CD14-positive monocyte (primary cell): ENCODE data around the gene TNFRSF9. TPM values are rescaled to one million over a fixed set of nuclear protein-coding genes. Genes with fewer than 3 reads are reported as not detected.

ENCODE experiments used
- DNase-seq, 3 donors: peaks; one replicate each; pipeline ENCODE4 v3.0.0-alpha.2; 2011 to 2022
- H2AFZ ChIP-seq: 2 replicates; pipeline ENCODE4 v1.6.0; 2012; ENCODE audit warnings: mild to moderate bottlenecking, low read depth, low read length, inconsistent platforms; ENCODE audit not compliant: insufficient read depth, poor library complexity, severe bottlenecking
- H3K27ac ChIP-seq, 2 donors: 1 replicate in 1 of 2; 2 replicates in 1 of 2; pipeline ENCODE4 v1.5.1; 2012 to 2013; ENCODE audit warnings: low read length in 2 of 2, control low read depth in 1 of 2, inconsistent platforms in 1 of 2, low read depth in 1 of 2, mild to moderate bottlenecking in 1 of 2
- H3K27me3 ChIP-seq, 2 donors: one replicate each; pipeline versions ENCODE4 v1.6.0 to v1.6.1; 2011 to 2013; ENCODE audit warnings: low read length in 2 of 2; ENCODE audit not compliant: control insufficient read depth in 2 of 2, insufficient read depth in 2 of 2
- H3K36me3 ChIP-seq, 2 donors: replicated peaks in 1 of 2; 1 replicate in 1 of 2; 2 replicates in 1 of 2; pipeline versions ENCODE4 v1.5.1 to v1.6.1; 2012 to 2013; ENCODE audit warnings: low read length in 2 of 2, control low read depth in 1 of 2, inconsistent platforms in 1 of 2, mild to moderate bottlenecking in 1 of 2; ENCODE audit not compliant: insufficient read depth in 2 of 2, control insufficient read depth in 1 of 2
- H3K4me1 ChIP-seq, 2 donors: 1 replicate in 1 of 2; 2 replicates in 1 of 2; pipeline versions ENCODE4 v1.5.1 to v1.6.1; 2012 to 2013; ENCODE audit warnings: low read length in 2 of 2, control low read depth in 1 of 2, inconsistent platforms in 1 of 2, mild to moderate bottlenecking in 1 of 2, moderate library complexity in 1 of 2; ENCODE audit not compliant: insufficient read depth in 2 of 2, control insufficient read depth in 1 of 2
- H3K4me2 ChIP-seq: replicated peaks from 2 replicates; pipeline ENCODE3; 2012; ENCODE audit warnings: low read length, moderate library complexity, mild to moderate bottlenecking; ENCODE audit not compliant: poor library complexity, severe bottlenecking; ENCODE audit errors: extremely low read depth
- H3K4me3 ChIP-seq, 3 experiments: fragments of 200-600 bp in 1 of 3; sonication (generic) in 1 of 3; replicated peaks in 1 of 3; 1 replicate in 2 of 3; 2 replicates in 1 of 3; pipeline ENCODE4 v1.5.1; 2011 to 2013; ENCODE audit warnings: low read length in 3 of 3, mild to moderate bottlenecking in 3 of 3, control low read depth in 2 of 3, low read depth in 2 of 3, inconsistent platforms in 1 of 3, moderate library complexity in 1 of 3
- H3K79me2 ChIP-seq: 2 replicates; pipeline ENCODE4 v1.6.0; 2012; ENCODE audit warnings: mild to moderate bottlenecking, control low read depth, inconsistent platforms, low read length, moderate library complexity; ENCODE audit not compliant: insufficient read depth
- H3K9ac ChIP-seq: 2 replicates; pipeline ENCODE4 v1.6.0; 2017; ENCODE audit warnings: low read length, mild to moderate bottlenecking; ENCODE audit not compliant: insufficient read depth, poor library complexity, severe bottlenecking
- H3K9me3 ChIP-seq, 2 donors: replicated peaks in 1 of 2; 1 replicate in 1 of 2; 2 replicates in 1 of 2; pipeline versions ENCODE4 v1.5.1 to v1.6.1; 2012 to 2013; ENCODE audit warnings: low read length in 2 of 2, control low read depth in 1 of 2; ENCODE audit not compliant: control insufficient read depth in 1 of 2, insufficient read depth in 1 of 2
- H4K20me1 ChIP-seq: 2 replicates; pipeline ENCODE4 v1.6.0; 2012; ENCODE audit warnings: mild to moderate bottlenecking, low read length, control low read depth, moderate library complexity; ENCODE audit not compliant: insufficient read depth
- H3K27ac Mint-ChIP-seq, 7 donors: one replicate each; pipeline ENCODE4 v1.8.0; 2020; ENCODE audit warnings: mild to moderate bottlenecking in 7 of 7, mixed read lengths in 7 of 7, moderate library complexity in 6 of 7, inconsistent platforms in 2 of 7
- H3K27me3 Mint-ChIP-seq, 3 donors: one replicate each; pipeline ENCODE4 v1.8.0; 2021 to 2022; ENCODE audit warnings: low read depth in 3 of 3, mild to moderate bottlenecking in 3 of 3, mixed read lengths in 3 of 3, moderate library complexity in 3 of 3, inconsistent platforms in 1 of 3
- H3K36me3 Mint-ChIP-seq, 2 donors: one replicate each; pipeline ENCODE4 v1.8.0; 2020; ENCODE audit warnings: mixed read lengths in 2 of 2, inconsistent platforms in 1 of 2, mild to moderate bottlenecking in 1 of 2
- H3K4me1 Mint-ChIP-seq: one replicate; pipeline ENCODE4 v1.8.0; 2020; ENCODE audit warnings: mild to moderate bottlenecking, mixed read lengths
- H3K4me3 Mint-ChIP-seq, 2 donors: one replicate each; pipeline ENCODE4 v1.8.0; 2020; ENCODE audit warnings: mild to moderate bottlenecking in 2 of 2, mixed read lengths in 2 of 2, moderate library complexity in 1 of 2
- H3K9me3 Mint-ChIP-seq, 7 donors: one replicate each; pipeline ENCODE4 v1.8.0; 2020 to 2022; ENCODE audit warnings: mixed read lengths in 7 of 7, mild to moderate bottlenecking in 6 of 7, moderate library complexity in 6 of 7, inconsistent platforms in 2 of 7
- CTCF ChIP-seq: fragments of 200-600 bp; IDR thresholded peaks from one replicate; pipeline ENCODE4 v1.8.0; 2022; ENCODE audit warnings: antibody characterized with exemption, mild to moderate bottlenecking
- WGBS: methylation state at CpG from one replicate; pipeline ENCODE4 v1.1.5; 2013; ENCODE audit warnings: missing lambda C conversion rate; ENCODE audit not compliant: insufficient coverage; 5-methylcytosine and 5-hydroxymethylcytosine counted together
- intact Hi-C, 2 donors: fragments of 100-400 bp; cut with micrococcal nuclease; formaldehyde crosslinking; loops; one replicate each; pipeline versions ENCODE4 v1.15.0 to v1.15.1; 2023
- polyA plus RNA-seq, 3 donors: library from polyadenylated mRNA; depleted of rRNA in 1 of 3; unstranded in 2 of 3; stranded (reverse) in 1 of 3; fragments of 300-500 nt in 2 of 3; fragments of >200 nt in 1 of 3; fragmentation: Illumina TruSeq in 2 of 3; gene quantifications; 1 replicate in 2 of 3; 2 replicates in 1 of 3; pipeline ENCODE4 v1.2.3, GENCODE V29; 2012 to 2021

Gene TNFRSF9
- polyA plus RNA-seq, 3 donors: 1.1 to 2.6 (median 2.6) TPM

DNA sequence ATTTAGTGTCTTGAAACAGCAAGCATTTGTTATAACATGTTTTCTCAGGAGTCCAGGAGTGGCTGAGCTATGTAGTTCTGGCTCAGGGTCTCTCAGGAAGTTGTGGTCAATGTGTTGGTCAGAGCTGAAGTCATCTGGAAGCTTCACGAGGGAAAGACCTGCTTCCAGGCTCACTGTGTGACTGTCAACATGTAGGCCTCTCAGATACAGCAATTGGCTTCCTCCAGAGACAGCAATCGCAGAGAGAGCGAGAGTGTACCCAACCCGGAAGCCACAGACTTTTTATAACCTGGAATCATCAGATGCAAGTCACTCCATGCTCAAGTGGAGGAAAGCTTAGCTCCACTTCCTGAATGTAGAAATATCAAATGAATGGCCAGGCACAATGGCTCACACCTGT, 40.9 kb downstream of the TNFRSF9 start:
- peak overlapping the region; percentile 54 for H2AFZ ChIP-seq
- Mint-ChIP-seq H3K27me3 (peaks cover 3 to 9% (median 7%) of the 10 kb centered on the region in 3 donors), H3K9me3 (peaks cover 0 to 3% (median 0%) of the 10 kb centered on the region in 7 donors), H3K27ac (peak overlapping the region in 3 of 7 donors; percentile 31 to 62 (median 52)), H3K36me3 (no peaks in the 10 kb centered on the region), H3K4me3 (no peak overlapping the region), H3K4me1 (peaks cover 17% of the 10 kb centered on the region)
- intact Hi-C loops: loop anchor here (5.0 to 10.0 kb wide), 2 partner anchors 92 to 235 kb away; no protein-coding TSS in a partner anchor
- H3K27me3 ChIP-seq: no peaks in the 10 kb centered on the region
- no peak overlapping the region for H3K9ac ChIP-seq
- peaks cover 5 to 10% of the 10 kb centered on the region in 2 donors for H3K4me1 ChIP-seq
- no peaks in the 10 kb centered on the region for H3K79me2 ChIP-seq
- no peak overlapping the region for H3K27ac ChIP-seq
- no peak overlapping the region for H3K4me2 ChIP-seq
- no peaks in the 10 kb centered on the region for H4K20me1 ChIP-seq
- no peaks in the 10 kb centered on the region for H3K36me3 ChIP-seq
- DNase-seq: peak in 1 of 3 donors; percentile 24
- no peak overlapping the region for H3K4me3 ChIP-seq
- TF ChIP-seq CTCF: no peak
- H3K9me3 ChIP-seq: no peaks in the 10 kb centered on the region
- 6% methylated on average over 4 of the region's 4 CpGs for WGBS

GRCh38 chr1:7898962-7899361, 41.7 kb downstream of the TNFRSF9 start:
- H3K27ac Mint-ChIP-seq: no peak overlapping the region
- peaks cover 5 to 10% of the 10 kb centered on the region in 2 donors for H3K4me1 ChIP-seq
- H4K20me1 ChIP-seq: no peaks in the 10 kb centered on the region
- no peak for TF ChIP-seq CTCF
- no peak overlapping the region for H3K27ac ChIP-seq
- no peaks in the 10 kb centered on the region for H3K36me3 Mint-ChIP-seq
- intact Hi-C loops: loop anchor here in 1 of 2 donors (10.0 kb wide), 1 partner anchor 234 kb away; no protein-coding TSS in a partner anchor
- no peaks in the 10 kb centered on the region for H3K27me3 ChIP-seq
- DNase-seq: no peak
- H3K9me3 Mint-ChIP-seq: peaks cover 0 to 3% (median 0%) of the 10 kb centered on the region in 7 donors
- no peak overlapping the region for H3K9ac ChIP-seq
- H3K4me1 Mint-ChIP-seq: peaks cover 17% of the 10 kb centered on the region
- H3K4me3 ChIP-seq: no peak overlapping the region
- H3K9me3 ChIP-seq: no peaks in the 10 kb centered on the region
- no peak overlapping the region for H2AFZ ChIP-seq
- H3K4me3 Mint-ChIP-seq: no peak overlapping the region
- no peaks in the 10 kb centered on the region for H3K79me2 ChIP-seq
- H3K27me3 Mint-ChIP-seq: peaks cover 2 to 10% (median 7%) of the 10 kb centered on the region in 3 donors
- no peak overlapping the region for H3K4me2 ChIP-seq
- WGBS: 55% methylated on average over 2 of the region's 5 CpGs
- no peaks in the 10 kb centered on the region for H3K36me3 ChIP-seq
